ENCODE measurements around the gene CCZ1.
"Not testable (repeated sequence)": the region's sequence is repeated elsewhere in the genome, so short reads cannot be mapped to it uniquely, and the experiment has no call there.

The CCZ1 gene

GRCh38 chr7:5908835-5909234 lies 10.3 kb downstream of the CCZ1 start:
- DNase-seq (ENCODE audit: low spot score): not testable (repeated sequence)

GRCh38 chr7:5916529-5916928 lies 18.0 kb downstream of the CCZ1 start:
- not testable (repeated sequence) for DNase-seq (ENCODE audit: low spot score)

DNA sequence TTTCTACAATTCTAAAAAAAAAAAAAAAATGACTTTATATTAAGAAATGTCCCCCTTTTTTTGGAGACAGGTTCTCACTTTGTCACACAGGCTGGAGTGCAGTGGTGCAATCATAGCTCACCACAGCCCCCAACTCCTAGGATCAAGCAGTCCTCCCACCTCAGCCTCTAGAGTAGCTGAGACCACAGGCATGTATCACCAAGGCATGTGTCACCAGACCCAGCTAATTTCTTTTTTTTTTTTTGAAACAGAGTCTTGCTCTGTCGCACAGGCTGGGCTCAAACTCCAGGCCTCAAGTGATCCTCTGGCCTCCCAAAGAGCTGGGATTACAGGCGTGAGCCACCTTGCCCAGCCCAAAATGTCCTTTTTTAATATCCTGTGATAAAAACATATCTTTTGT lies 25.6 kb downstream of the CCZ1 start:
- DNase-seq (ENCODE audit: low spot score): not testable (repeated sequence)

- DNase-seq (ENCODE audit: low spot score): not testable (repeated sequence)
Observed at GRCh38 chr7:5924630-5925029, 26.1 kb downstream of the CCZ1 start.

DNA sequence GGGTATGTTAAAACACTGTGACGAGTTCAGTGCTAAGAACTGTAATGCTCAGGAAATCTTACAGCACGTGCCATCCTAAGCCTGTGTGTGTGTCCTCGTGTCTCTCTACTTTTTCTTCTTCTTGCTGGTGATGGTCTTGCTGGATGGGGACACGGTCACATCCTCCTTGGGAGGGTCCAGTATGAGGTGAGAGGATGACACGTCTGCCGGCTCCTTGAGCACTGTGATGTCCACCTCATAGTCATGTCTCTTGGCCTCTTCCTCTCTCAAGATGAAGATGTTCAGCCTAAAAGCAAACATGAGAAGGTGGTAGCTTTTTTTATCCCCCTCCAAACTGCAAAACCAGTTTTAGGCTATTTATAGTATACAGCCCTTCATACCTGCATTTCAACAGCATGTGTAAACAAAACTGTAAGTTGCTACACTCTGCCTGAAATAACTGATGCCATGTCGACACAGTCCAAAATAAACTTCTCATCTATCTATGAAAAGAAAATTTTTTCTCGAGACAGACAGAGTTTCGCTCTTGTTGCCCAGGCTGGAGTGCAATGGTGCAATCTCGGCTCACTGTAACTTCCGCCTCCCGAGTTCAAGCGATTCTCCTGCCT lies 27.8 kb downstream of the CCZ1 start:
- not testable (repeated sequence) for DNase-seq (ENCODE audit: low spot score)

- DNase-seq (ENCODE audit: low spot score): not testable (repeated sequence)
Observed at GRCh38 chr7:5930290-5930689, 31.8 kb downstream of the CCZ1 start.

- not testable (repeated sequence) for DNase-seq (ENCODE audit: low spot score)
Observed at GRCh38 chr7:5931250-5931649, 32.7 kb downstream of the CCZ1 start.

DNA sequence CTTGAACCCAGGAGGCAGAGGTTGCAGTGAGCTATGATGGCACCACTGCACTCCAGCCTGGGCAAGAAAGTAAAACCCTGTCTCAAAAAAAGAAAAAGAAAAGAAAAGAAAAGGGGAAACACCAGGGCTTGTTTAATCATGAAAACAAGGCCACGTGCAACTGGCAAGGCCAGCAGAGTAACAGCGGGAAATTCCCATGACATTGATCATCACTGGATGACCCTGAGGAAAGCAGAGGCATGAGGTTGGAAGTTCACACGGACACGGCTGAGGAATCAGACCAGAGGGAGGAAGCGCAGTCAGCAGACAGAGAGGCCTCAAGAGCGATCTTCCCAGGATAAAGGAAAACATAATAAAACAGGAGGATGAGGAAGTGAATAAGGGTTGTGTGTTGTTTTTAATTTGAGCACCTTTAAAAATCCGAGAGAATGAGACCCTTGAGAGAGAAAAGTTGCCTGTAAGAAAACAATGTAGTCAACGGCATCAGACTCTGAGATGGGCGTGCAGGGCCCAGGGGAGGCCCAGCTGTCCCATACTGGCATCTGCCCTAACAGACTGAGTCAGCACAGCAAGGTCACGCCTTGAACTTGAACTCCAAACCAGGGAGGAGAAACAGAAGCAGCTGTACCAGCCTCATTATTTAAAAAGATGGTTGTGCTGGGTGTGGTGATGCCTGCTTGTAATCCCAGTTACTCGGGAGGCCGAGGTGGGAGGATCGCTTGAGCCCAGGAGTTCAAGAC lies 33.5 kb downstream of the CCZ1 start:
- DNase-seq (ENCODE audit: low spot score): not testable (repeated sequence)

- DNase-seq (ENCODE audit: low spot score): not testable (repeated sequence)
Observed at GRCh38 chr7:5934945-5935450, 36.5 kb downstream of the CCZ1 start.

DNA sequence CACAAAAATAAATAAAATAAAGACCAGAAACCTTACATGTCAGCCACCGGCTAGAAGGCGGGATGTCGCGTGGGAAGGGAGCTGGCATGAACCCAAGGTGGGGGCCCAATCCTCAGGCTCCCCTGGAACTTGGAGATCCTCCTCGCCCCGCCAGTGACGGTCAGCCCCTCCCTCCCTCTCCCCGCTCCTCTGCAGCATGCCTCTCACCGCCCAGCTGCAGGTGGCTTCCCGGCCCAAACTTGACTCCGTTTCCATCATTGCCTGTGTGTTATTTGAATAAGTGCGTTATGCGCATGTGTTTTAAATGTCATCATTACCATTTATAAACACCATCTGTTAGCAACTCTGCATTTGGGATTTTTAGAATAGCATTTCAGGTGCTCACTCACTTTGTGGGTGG lies 64.7 kb downstream of the CCZ1 start:
- DNase-seq (ENCODE audit: low spot score): not testable (repeated sequence)

DNA sequence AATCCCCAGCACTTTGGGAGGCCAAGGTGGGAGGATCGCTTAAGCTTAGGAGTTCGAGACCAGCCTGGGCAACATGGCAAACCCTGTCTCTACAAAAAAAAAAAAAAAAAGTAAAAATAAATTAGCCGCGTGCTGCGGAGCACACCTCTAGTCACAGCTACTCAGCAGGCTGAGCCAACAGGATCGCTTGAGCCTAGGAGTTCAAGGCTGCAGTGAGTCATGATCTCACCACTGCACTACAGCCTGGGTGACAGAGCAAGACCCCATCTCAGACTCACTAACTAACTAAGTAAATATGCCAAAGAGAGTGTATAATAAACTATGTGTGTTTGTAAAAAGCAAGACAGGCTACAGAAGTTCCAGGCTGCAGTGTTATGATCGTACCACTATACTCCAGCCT lies 65.3 kb downstream of the CCZ1 start:
- not testable (repeated sequence) for DNase-seq (ENCODE audit: low spot score)

DNA sequence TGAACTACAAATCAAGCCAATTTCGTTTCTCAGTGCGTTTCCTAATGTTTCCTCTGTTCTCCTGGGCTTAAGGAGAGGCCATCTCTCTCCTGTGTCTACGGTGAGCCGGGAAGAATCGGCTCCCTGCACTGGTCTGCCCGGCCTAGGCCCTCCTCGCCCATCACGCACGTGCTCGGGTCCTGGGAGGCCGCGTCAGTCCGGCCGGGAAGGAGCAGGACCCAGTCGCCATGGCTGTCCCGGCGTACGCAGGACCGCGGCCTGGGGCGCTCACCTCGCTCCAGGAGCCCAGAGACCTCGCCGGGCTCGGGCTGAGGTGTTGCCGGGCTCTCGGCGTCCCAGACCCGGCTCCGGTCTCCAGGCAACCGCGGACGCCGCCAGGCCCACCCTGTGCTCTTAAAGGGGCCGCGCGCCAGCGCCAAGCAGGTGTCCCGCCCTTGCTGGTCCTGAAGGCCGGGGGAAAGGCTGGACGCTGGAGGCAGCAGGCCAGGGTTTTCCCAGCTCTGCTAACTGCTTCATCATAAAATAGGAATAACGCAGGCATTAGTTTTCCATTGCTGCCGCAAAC lies 71.9 kb downstream of the CCZ1 start, which contains the start of gene RSPH10B:
RSPH10B (minus strand) TSS at position 343 of the 565 bp plus-strand sequence. CDS start 3,573 bp downstream, outside the sequence.
- DNase-seq (ENCODE audit: low spot score): not testable (repeated sequence)

DNA sequence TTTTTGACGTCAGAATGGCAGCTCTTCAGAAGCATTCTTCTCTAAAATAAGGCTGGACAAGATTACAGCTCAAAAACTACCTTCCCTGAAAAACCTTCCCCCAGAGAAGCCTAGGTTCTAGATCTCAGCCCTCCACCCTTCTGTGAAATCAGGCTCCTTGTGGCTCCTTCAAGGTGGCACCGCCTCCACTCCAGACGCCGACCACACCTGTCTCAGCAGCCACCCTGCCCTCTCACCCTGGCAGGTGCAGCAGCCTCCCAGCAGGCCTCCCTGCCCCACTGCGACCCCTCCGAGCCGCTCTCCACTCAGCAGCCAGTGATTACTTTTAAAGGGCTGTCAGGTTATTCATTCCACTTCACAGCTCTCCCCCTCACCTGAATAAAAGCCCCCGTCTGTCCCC lies 75.0 kb downstream of the CCZ1 start:
- DNase-seq (ENCODE audit: low spot score): not testable (repeated sequence)

Small RNA genes within 50 kb of the gene (small RNA-seq; reads per million reads assigned to genes)
- 0 reads per million in 2 experiments for gene RN7SL556P

All from SK-N-DZ (cell line).